ENCODE data around the gene FOXC2.

The FOXC2 gene

DNA sequence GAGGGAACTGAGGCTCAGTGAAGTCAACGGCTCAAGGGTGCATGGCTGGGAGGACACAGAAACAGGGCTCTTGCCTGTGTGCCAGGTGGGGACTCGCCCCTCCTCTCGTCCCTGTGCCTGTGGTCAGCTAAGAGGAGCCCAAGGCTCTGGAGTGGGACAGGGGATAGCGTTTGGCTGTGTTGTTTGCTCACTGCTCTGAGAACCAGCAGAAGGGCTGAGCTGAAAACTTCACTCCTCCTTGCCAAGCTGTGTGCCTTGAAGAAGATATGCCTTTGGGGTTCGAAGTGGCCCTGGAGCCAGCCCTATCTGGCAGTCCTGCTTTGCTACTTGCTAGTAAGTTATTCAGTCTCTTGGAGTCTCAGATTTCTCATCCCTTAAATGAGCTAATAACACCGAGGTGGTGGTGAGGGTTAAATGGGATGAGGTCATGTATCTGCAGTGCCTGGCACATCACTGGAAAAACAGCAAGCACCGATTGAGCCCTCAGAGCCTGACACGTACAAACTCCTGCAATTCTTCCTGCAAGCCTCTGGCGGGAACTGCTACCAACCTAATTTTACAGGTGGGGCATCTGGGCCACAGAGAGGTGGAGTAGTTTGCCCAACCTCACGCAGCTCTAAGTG lies 29.5 kb downstream of the FOXC2 start:
- TF ChIP-seq POLR2AphosphoS5 (IDR thresholded peaks at IDR 0.05; ENCODE audit: low read depth, low read length), result no peak
- no peak for TF ChIP-seq TAF1 (IDR thresholded peaks at IDR 0.05; ENCODE audit: borderline replicate concordance, insufficient read depth, low read length)
- TF ChIP-seq SIN3A (IDR thresholded peaks at IDR 0.05; ENCODE audit: borderline replicate concordance, insufficient read depth, low read length), result no peak
- no peak for TF ChIP-seq FOXP2 (optimal IDR thresholded peaks at IDR 0.05; ENCODE audit: borderline replicate concordance, extremely low read depth, extremely low read length, insufficient read depth)
- TF ChIP-seq REST (IDR thresholded peaks at IDR 0.05; ENCODE audit: insufficient read depth in 1 of 2, low read depth in 2 of 2, low read length in 2 of 2), result no peak

GRCh38 chr16:86597126-86597879 lies 30.7 kb downstream of the FOXC2 start:
- TF ChIP-seq SIN3A (IDR thresholded peaks at IDR 0.05; ENCODE audit: borderline replicate concordance, insufficient read depth, low read length) (no peak), TAF1 (IDR thresholded peaks at IDR 0.05; ENCODE audit: borderline replicate concordance, insufficient read depth, low read length) (no peak), FOXP2 (optimal IDR thresholded peaks at IDR 0.05; ENCODE audit: borderline replicate concordance, extremely low read depth, extremely low read length, insufficient read depth) (no peak), POLR2AphosphoS5 (IDR thresholded peaks at IDR 0.05; ENCODE audit: low read depth, low read length) (no peak)

DNA sequence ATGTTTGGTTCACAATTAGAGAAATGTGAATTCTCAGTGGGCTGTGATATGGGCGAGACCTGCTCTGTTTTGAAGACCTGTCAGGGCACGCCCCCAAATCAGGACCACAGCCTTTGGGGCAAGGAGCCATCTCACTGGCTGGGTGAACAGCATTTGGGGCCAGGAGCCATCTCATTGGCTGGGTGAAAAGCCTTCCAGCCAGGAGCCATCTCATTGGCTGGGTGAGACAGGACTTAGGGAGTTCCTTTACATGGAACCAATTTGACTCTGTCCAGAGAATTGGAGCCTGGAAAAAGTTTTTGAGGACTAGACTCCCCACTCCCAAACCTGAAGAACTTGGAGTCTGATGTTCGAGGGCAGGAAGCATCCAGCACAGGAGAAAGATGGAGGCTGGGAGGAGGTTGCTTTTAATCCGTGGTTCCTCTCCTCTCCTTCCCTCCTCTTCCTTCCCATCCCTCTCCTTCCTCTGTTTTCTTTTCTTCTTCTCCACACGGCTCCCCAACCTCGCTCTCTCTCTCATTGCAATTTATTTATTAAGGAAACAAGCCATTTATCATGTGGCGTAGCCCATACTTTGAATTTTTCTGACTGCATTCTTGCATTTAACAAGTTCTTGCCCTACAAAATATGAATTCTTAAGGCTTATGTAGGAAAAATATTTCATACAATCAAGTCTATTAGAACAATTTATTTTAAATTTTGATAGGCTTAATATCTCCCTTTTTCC lies 31.4 kb downstream of the FOXC2 start:
- no peak for TF ChIP-seq SIN3A (IDR thresholded peaks at IDR 0.05; ENCODE audit: borderline replicate concordance, insufficient read depth, low read length)
- no peak for TF ChIP-seq POLR2AphosphoS5 (IDR thresholded peaks at IDR 0.05; ENCODE audit: low read depth, low read length)
- TF ChIP-seq REST (IDR thresholded peaks at IDR 0.05; ENCODE audit: insufficient read depth in 1 of 2, low read depth in 2 of 2, low read length in 2 of 2), result no peak
- TF ChIP-seq TAF1 (IDR thresholded peaks at IDR 0.05; ENCODE audit: borderline replicate concordance, insufficient read depth, low read length), result no peak
- no peak for TF ChIP-seq FOXP2 (optimal IDR thresholded peaks at IDR 0.05; ENCODE audit: borderline replicate concordance, extremely low read depth, extremely low read length, insufficient read depth)

DNA sequence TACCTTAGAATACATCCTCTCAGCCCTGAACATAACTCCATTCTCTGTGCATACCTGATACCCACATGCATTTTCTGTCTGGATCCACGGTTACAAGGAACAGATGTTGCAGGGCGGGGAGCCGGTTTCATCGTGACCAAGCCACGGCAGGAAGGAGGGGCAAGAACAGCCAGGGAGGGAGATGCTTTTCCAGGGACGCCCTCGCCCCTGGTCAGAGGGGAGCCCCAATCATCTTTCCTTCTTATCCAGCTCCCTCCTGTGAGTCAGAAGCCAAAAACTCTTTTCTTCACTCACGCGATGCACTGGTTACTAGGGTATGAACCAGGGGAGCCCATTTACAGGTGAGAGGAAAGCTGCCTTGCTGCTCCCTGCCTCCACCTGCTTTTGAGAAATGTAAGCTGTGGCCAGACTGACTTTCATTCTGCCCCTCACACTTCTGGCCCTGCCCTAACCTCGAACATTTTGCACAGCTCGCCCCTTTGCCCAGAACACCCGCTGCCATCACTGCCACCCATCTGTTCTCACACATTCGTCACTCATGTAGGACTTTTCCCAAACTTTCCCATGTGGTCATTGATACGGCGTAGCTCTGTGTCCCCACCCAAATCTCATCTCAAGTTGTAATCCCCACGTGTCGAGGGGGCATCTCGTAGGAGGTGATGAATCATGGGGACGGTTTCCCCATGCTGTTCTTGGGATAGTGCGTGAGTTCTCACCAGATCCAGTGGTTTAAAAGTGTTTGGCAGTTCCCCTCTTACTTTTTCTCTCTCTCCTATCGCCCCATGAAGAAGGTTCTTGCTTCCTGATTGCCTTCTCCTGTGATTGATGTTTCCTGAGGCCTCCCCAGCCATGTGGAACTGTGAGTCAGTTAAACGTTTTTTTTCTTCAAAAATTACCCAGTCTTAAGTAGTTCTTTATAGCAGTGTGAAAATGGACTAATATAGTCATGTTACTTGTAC lies 32.3 kb downstream of the FOXC2 start:
- TF ChIP-seq FOXP2 (optimal IDR thresholded peaks at IDR 0.05; ENCODE audit: borderline replicate concordance, extremely low read depth, extremely low read length, insufficient read depth), result no peak
- TF ChIP-seq POLR2AphosphoS5 (IDR thresholded peaks at IDR 0.05; ENCODE audit: low read depth, low read length), result no peak
- no peak for TF ChIP-seq REST (IDR thresholded peaks at IDR 0.05; ENCODE audit: insufficient read depth in 1 of 2, low read depth in 2 of 2, low read length in 2 of 2)
- TF ChIP-seq TAF1 (IDR thresholded peaks at IDR 0.05; ENCODE audit: borderline replicate concordance, insufficient read depth, low read length), result no peak
- TF ChIP-seq SIN3A (IDR thresholded peaks at IDR 0.05; ENCODE audit: borderline replicate concordance, insufficient read depth, low read length), result no peak

All from PFSK-1 (cell line).